ENCODE data around the gene PXDN.

PXDN gene

GRCh38 chr2:1752751-1753150, 8.4 kb upstream of the PXDN start:
- POLR2A ChIA-PET: no interaction called here
- Histone ChIP-seq H3K36me3 (ENCODE audit: control insufficient read depth in 4 of 4, insufficient read depth in 4 of 4, low read length in 3 of 4) (no peaks in the 10 kb centered on the region), H3K9me3 (ENCODE audit: control extremely low read depth in 1 of 5, control insufficient read depth in 4 of 5, insufficient read depth in 2 of 5, low read depth in 1 of 5, low read length in 4 of 5) (peaks cover 0 to 18% (median 13%) of the 10 kb centered on the region in 5 experiments), H3K4me1 (ENCODE audit: control extremely low read depth in 1 of 4, control insufficient read depth in 4 of 4, insufficient read depth in 4 of 4, low read length in 3 of 4) (no peaks in the 10 kb centered on the region), H3K4me3 (ENCODE audit: control insufficient read depth in 1 of 7, extremely low read depth in 1 of 7, insufficient read depth in 4 of 7, low read depth in 2 of 7, low read length in 6 of 7) (no peak overlapping the region), H3K27ac (ENCODE audit: insufficient read depth in 1 of 2, low read depth in 1 of 2, low read length in 2 of 2, poor library complexity in 1 of 2, severe bottlenecking in 2 of 2) (no peak overlapping the region), H3K27me3 (replicated peaks in 2 of 5; ENCODE audit: control insufficient read depth in 4 of 5, insufficient read depth in 5 of 5, low read length in 4 of 5) (peaks cover 0 to 31% (median 6%) of the 10 kb centered on the region in 5 experiments)
- CTCF ChIA-PET: interaction anchor here (1.2 kb wide), 1 partner anchor 24 kb away, joined by 3 read pairs; no protein-coding TSS in a partner anchor
- 98% methylated on average over 6 of the region's 6 CpGs for WGBS (ENCODE audit: insufficient coverage)
- no peak for DNase-seq

DNA sequence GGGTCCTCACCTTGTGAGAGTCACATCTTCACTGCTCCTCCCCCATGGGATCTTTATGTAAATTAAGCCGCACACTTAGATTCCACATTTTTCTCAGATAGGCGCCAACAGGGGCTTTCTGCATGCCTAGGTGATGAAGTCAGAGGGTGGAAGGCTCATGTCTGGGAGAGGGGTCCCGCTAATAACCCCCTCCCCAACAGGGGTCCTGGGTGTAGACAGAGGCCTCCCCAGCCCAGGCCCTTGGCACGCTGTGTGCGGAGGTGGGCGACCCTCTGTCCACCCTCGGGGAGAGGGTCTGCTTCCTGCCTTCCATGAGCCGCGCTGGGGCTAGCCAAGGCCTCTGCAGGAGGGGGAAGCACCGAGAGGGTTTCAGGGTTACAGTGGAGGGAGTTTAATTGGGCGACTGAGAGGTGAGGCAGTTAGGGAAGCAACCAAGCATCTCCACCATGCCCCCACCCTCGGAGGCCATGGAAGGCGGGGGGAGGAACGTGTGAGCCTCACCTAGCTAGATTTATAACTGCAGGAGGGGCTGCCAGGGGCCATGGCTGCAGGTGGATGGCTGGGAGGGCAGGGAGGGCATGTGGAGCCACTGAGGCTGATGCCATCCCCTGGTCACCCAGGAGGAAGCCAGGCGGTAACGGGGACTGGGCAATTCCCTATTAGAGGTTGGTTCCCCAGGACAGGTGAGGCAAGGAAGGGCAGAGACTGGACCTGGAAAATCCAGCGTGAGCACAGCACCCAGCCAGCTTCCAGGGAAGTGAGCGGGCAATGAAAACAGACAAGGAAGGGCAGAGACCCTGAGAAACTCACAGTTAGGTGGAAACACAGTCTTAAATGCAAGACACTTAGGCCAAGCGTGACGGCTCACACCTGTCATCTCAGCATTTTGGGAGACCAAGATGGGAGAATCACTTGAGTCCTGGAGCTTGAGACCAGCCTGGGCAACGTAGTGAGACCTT, 7.7 kb upstream of the PXDN start:
- CTCF ChIA-PET: interaction anchor here (1.2 to 1.6 kb wide), 5 partner anchors 18 to 162 kb away, joined by 3 to 7 read pairs (median 4); no protein-coding TSS in a partner anchor
- Histone ChIP-seq H3K4me1 (ENCODE audit: control extremely low read depth in 1 of 4, control insufficient read depth in 4 of 4, insufficient read depth in 4 of 4, low read length in 3 of 4) (no peaks in the 10 kb centered on the region), H3K36me3 (ENCODE audit: control insufficient read depth in 4 of 4, insufficient read depth in 4 of 4, low read length in 3 of 4) (no peaks in the 10 kb centered on the region), H3K9me3 (ENCODE audit: control extremely low read depth in 1 of 5, control insufficient read depth in 4 of 5, insufficient read depth in 2 of 5, low read depth in 1 of 5, low read length in 4 of 5) (peaks cover 0 to 18% (median 13%) of the 10 kb centered on the region in 5 experiments), H3K27me3 (replicated peaks in 2 of 5; ENCODE audit: control insufficient read depth in 4 of 5, insufficient read depth in 5 of 5, low read length in 4 of 5) (peaks cover 0 to 38% (median 10%) of the 10 kb centered on the region in 5 experiments), H3K4me3 (ENCODE audit: control insufficient read depth in 1 of 7, extremely low read depth in 1 of 7, insufficient read depth in 4 of 7, low read depth in 2 of 7, low read length in 6 of 7) (no peak overlapping the region), H3K27ac (ENCODE audit: insufficient read depth in 1 of 2, low read depth in 1 of 2, low read length in 2 of 2, poor library complexity in 1 of 2, severe bottlenecking in 2 of 2) (no peak overlapping the region)
- WGBS (ENCODE audit: insufficient coverage): 88% methylated on average over 16 of the region's 21 CpGs
- DNase-seq: no peak
- POLR2A ChIA-PET: no interaction called here

GRCh38 chr2:1750933-1751766, 6.8 kb upstream of the PXDN start:
- Histone ChIP-seq H3K4me3 (ENCODE audit: control insufficient read depth in 1 of 7, extremely low read depth in 1 of 7, insufficient read depth in 4 of 7, low read depth in 2 of 7, low read length in 6 of 7) (no peak overlapping the region), H3K27me3 (replicated peaks in 2 of 5; ENCODE audit: control insufficient read depth in 4 of 5, insufficient read depth in 5 of 5, low read length in 4 of 5) (peaks cover 0 to 47% (median 17%) of the 10 kb centered on the region in 5 experiments), H3K36me3 (ENCODE audit: control insufficient read depth in 4 of 4, insufficient read depth in 4 of 4, low read length in 3 of 4) (no peaks in the 10 kb centered on the region), H3K4me1 (ENCODE audit: control extremely low read depth in 1 of 4, control insufficient read depth in 4 of 4, insufficient read depth in 4 of 4, low read length in 3 of 4) (no peaks in the 10 kb centered on the region), H3K9me3 (ENCODE audit: control extremely low read depth in 1 of 5, control insufficient read depth in 4 of 5, insufficient read depth in 2 of 5, low read depth in 1 of 5, low read length in 4 of 5) (peaks cover 0 to 18% (median 13%) of the 10 kb centered on the region in 5 experiments), H3K27ac (ENCODE audit: insufficient read depth in 1 of 2, low read depth in 1 of 2, low read length in 2 of 2, poor library complexity in 1 of 2, severe bottlenecking in 2 of 2) (no peak overlapping the region)
- peak; percentile 76 to 89 (median 85) for DNase-seq
- ChIA-PET CTCF (interaction anchor here (0.6 to 1.6 kb wide), 14 partner anchors 8 to 162 kb away, joined by 3 to 8 read pairs (median 4); no protein-coding TSS in a partner anchor), POLR2A (no interaction called here)
- 49% methylated on average over 23 of the region's 24 CpGs for WGBS (ENCODE audit: insufficient coverage)

- WGBS (ENCODE audit: insufficient coverage): 33% methylated on average over 3 of the region's 5 CpGs
- CTCF ChIA-PET: interaction anchor here (0.6 to 1.6 kb wide), 14 partner anchors 8 to 161 kb away, joined by 3 to 8 read pairs (median 4); no protein-coding TSS in a partner anchor
- peaks cover 0 to 17% (median 13%) of the 10 kb centered on the region in 5 experiments for H3K9me3 ChIP-seq (ENCODE audit: control extremely low read depth in 1 of 5, control insufficient read depth in 4 of 5, insufficient read depth in 2 of 5, low read depth in 1 of 5, low read length in 4 of 5)
- H3K4me3 ChIP-seq (ENCODE audit: control insufficient read depth in 1 of 7, extremely low read depth in 1 of 7, insufficient read depth in 4 of 7, low read depth in 2 of 7, low read length in 6 of 7): no peak overlapping the region
- peaks cover 0 to 54% (median 22%) of the 10 kb centered on the region in 5 experiments for H3K27me3 ChIP-seq (replicated peaks in 2 of 5; ENCODE audit: control insufficient read depth in 4 of 5, insufficient read depth in 5 of 5, low read length in 4 of 5)
- DNase-seq: no peak
- no peaks in the 10 kb centered on the region for H3K36me3 ChIP-seq (ENCODE audit: control insufficient read depth in 4 of 4, insufficient read depth in 4 of 4, low read length in 3 of 4)
- POLR2A ChIA-PET: no interaction called here
- peaks cover 0 to 5% (median 3%) of the 10 kb centered on the region in 4 experiments for H3K4me1 ChIP-seq (ENCODE audit: control extremely low read depth in 1 of 4, control insufficient read depth in 4 of 4, insufficient read depth in 4 of 4, low read length in 3 of 4)
- H3K27ac ChIP-seq (ENCODE audit: insufficient read depth in 1 of 2, low read depth in 1 of 2, low read length in 2 of 2, poor library complexity in 1 of 2, severe bottlenecking in 2 of 2): no peak overlapping the region
Observed at GRCh38 chr2:1750270-1750932, 6.1 kb upstream of the PXDN start.

- no peak overlapping the region for H3K4me3 ChIP-seq (ENCODE audit: control insufficient read depth in 1 of 7, extremely low read depth in 1 of 7, insufficient read depth in 4 of 7, low read depth in 2 of 7, low read length in 6 of 7)
- no peaks in the 10 kb centered on the region for H3K36me3 ChIP-seq (ENCODE audit: control insufficient read depth in 4 of 4, insufficient read depth in 4 of 4, low read length in 3 of 4)
- H3K9me3 ChIP-seq (ENCODE audit: control extremely low read depth in 1 of 5, control insufficient read depth in 4 of 5, insufficient read depth in 2 of 5, low read depth in 1 of 5, low read length in 4 of 5): peaks cover 0 to 9% (median 8%) of the 10 kb centered on the region in 5 experiments
- peaks cover 0 to 62% (median 26%) of the 10 kb centered on the region in 5 experiments for H3K27me3 ChIP-seq (replicated peaks in 2 of 5; ENCODE audit: control insufficient read depth in 4 of 5, insufficient read depth in 5 of 5, low read length in 4 of 5)
- WGBS (ENCODE audit: insufficient coverage): 95% methylated on average over 8 of the region's 9 CpGs
- peaks cover 0 to 13% (median 11%) of the 10 kb centered on the region in 4 experiments for H3K4me1 ChIP-seq (ENCODE audit: control extremely low read depth in 1 of 4, control insufficient read depth in 4 of 4, insufficient read depth in 4 of 4, low read length in 3 of 4)
- no peak overlapping the region for H3K27ac ChIP-seq (ENCODE audit: insufficient read depth in 1 of 2, low read depth in 1 of 2, low read length in 2 of 2, poor library complexity in 1 of 2, severe bottlenecking in 2 of 2)
- DNase-seq: no peak
- ChIA-PET POLR2A (no interaction called here), CTCF (interaction anchor here (1.5 kb wide), 1 partner anchor 20 kb away, joined by 8 read pairs; no protein-coding TSS in a partner anchor)
Observed at GRCh38 chr2:1749489-1750119, 5.3 kb upstream of the PXDN start.

Measured in common myeloid progenitor, CD34-positive (primary cell).